Activated CD4-positive, CD25-positive, alpha-beta regulatory T cell treated with anti-CD3 and anti-CD28 coated beads, Interleukin-2, amount 50 U/mL, for 72 hours (primary cell): ENCODE data around the gene NKD1.

ENCODE experiments used
- DNase-seq: peaks from one replicate; pipeline ENCODE4 v3.0.0; 2021

Gene NKD1

GRCh38 chr16:50634090-50634489 is 85.9 kb downstream of the NKD1 start:
- no peak for DNase-seq

DNA sequence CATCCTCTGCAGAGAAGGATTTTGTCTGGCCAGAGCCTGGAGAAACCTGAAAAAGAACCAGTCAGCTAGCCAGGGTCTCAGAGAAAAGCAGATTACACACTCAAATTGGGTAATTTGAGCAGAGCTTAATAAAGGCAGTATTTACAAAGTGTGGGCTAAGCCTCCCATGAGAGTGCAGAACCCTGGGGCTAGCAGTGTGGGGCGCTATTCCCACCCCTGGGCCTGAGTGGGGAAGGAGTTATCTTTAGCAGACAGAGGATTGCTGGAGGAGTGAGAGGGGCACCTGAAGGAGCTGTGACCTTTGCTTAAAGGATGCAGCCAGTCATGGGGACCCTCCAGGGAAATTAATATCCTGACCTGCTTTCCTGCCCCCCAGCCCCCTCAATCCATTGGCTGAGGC is 86.8 kb downstream of the NKD1 start:
- no peak for DNase-seq

DNA sequence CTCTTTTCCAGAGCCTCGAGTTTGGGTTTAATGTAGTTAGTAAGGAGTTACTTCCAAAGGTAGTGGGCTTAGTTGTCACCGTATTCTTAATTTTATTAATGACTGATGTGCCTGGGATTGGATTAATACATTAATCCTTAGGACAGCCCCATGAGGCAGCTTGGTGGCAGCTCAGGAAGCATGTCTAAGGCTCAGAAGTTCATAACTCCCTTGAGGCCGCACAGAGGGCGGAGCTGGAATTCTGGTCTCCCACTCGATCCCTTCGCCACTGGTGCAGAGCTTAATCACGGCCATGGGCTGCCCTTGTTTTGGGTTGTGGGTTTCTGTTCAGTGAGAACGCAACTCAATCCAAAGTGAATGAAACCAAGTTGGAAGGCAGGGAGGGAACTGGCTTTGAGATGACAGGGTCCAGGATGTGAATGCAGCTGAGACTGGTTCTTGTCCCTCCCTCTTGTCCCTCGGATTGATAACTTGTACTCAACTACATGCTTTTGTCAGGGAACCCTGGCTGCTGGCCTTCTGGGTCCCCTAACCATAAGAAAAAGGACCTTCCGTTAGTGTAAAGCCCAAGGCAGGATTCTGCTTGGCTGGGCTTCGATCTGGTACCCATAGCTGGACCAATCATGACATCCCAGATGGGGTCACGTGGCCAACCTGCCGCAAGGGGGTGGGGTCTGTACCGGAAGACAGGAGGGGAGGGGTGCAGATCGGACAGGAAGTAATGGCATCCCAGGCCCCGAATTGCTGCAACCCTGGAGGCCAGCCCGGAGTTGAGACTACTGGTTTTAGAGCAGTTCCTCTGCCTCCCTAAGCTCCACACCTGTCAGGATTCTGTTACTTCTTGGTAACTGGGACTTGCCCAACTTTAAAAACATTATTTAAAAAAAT is 87.6 kb downstream of the NKD1 start:
- DNase-seq, result peak; percentile 47

GRCh38 chr16:50636753-50637374 is 88.7 kb downstream of the NKD1 start:
- no peak for DNase-seq

- DNase-seq, result no peak
These were observed 89.8 kb downstream of the NKD1 start for GRCh38 chr16:50637716-50638602.

- DNase-seq, result no peak
These were observed 90.8 kb downstream of the NKD1 start for GRCh38 chr16:50638816-50639670.

DNA sequence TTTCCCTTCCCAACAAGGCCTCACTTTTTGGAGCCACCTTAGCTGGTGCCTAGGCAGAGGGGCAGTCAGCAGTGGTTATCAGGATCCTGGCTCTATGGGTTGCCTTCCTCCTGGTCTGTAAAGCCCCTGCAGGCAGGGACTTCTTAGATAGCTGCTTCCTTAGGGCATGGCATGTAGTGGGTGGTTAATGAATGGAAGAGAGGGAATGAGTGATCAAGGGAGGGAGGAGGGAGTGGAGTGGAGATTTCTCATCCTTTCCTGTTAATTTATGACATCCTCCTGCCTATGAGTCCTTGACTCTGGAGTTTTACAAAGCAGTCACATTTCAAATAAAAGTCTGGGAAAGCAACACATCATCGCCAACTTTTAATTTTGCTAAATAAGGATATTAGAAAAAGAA is 92.2 kb downstream of the NKD1 start:
- DNase-seq, result no peak

- DNase-seq, result no peak
These were observed 93.0 kb downstream of the NKD1 start for GRCh38 chr16:50640919-50641817.

GRCh38 chr16:50641818-50642187 is 93.6 kb downstream of the NKD1 start:
- DNase-seq, result no peak

- DNase-seq, result no peak
These were observed 94.2 kb downstream of the NKD1 start for GRCh38 chr16:50642349-50642748.

DNA sequence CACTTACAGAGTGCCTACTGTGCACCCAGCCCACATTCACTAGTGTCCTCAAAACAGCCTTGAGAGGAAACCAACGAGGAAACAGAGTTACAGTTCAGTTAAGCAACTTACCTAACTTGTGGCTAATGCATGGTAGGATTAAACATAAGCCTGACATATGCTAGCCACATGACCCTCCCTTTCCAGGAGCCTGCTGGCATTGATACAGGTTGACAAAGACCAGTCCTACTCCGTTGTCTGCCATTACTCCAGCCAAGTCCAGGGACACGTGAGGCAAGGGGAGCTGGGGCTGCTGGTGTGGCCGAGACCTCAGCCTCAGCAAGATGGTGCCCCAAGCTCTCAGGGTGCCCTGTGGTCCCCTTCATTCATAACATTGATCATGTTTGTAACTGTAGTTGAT is 95.0 kb downstream of the NKD1 start:
- no peak for DNase-seq

GRCh38 chr16:50644245-50644644 is 96.0 kb downstream of the NKD1 start:
- DNase-seq, result no peak

- DNase-seq, result no peak
These were observed 96.5 kb downstream of the NKD1 start for GRCh38 chr16:50644729-50645128.

- DNase-seq, result no peak
These were observed 97.5 kb downstream of the NKD1 start for GRCh38 chr16:50645563-50646220.

DNA sequence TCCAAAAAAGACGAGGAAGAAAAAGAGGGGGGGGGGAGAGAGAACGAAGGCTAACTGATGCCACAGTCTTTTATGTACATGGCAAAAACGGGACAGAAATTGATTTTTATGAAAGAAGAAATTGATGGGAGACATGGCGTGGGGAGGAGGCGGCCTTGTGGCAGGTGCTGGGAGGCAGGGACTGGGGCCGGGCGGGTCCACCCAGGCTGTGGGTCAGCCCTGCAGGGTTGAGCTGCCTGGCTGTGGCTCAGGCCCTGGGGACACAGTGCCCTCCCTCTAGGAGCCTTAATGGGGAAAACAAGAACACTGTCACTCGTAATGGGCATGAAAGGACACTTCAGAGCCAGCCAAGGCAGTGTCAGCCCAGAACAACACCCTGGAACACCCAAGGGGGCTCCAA is 98.1 kb downstream of the NKD1 start:
- no peak for DNase-seq

GRCh38 chr16:50651835-50652438 is 103.7 kb downstream of the NKD1 start:
- DNase-seq, result peak; percentile 55

DNA sequence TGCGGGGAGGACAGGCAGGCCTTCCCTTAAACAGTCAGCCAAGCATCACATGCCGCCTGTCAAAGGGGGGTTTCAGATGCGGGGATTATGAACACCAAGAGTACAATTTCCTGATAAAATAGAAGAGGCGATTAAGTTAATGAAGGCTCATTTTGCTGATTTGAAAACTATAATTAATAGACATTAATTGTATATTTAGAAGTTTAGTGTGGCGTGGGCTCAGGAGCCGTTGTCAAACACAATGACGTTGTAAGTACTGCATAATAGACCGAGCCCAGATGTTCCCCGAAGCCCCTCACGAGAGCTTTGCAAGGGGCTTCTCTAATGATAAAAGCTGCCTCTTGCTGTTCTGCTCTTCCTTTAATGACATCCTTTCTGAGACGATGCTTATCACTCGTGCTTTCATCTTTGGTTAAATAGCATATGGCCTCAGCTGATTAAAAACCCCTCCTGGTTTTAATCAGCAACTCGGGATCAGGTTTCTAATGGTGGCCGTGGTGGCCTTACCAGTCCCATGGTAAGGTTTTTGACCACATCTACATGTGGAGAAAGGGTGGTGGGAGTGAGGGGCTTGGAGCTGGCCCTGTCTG is 104.7 kb downstream of the NKD1 start:
- DNase-seq, result no peak

DNA sequence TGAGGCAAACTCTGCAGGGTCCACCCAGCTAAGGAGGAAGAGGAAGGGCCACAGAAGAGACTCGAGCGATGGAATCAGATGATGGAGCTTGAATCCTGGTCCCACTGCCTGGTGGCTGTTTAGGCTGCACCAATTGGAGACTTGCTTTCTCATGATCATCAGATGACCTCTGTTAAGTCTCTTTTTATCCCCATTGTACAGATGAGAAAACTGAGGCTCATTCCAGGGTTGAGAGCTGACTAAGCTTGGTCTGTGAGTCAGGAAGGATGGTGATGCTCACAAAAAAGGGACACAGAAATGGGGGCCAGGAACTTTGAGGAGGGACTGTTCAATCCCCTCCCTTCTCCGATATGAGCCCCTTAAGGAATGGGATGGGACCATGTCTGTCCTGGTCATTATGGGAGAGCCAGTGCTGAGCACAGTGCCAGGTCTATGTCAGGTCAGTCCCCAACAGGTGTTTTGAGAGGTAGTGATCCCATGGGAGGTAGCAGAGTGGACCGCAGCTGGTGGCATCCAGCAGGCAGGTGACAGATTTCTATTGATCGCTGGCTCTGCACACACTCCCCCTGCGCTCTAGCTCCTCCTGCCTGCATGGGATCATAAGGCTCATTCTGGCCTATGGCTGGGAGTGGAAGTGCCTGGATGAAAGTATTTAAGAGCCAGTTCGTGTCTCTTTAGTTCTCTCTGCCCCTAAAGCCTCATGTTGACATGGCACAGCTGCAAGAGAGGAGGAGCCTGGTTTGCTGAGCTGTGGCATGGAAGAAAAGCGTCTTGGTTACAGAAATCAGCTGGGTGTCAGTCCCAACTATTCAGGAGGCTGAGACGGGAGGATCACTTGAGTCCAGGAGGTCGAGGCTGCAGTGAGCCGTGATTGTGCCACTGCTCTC is 105.7 kb downstream of the NKD1 start:
- no peak for DNase-seq

- DNase-seq, result no peak
These were observed 107.4 kb downstream of the NKD1 start for GRCh38 chr16:50655558-50656055.
